Panc1 (cell line): ENCODE measurements around the gene TENT5C. TPM values are rescaled to one million over a fixed set of nuclear protein-coding genes. Genes with fewer than 3 reads are reported as not detected.

Source experiments
- ATAC-seq: fragments of 200-7000 bp; cut with Tn5 transposase; 2 replicates; pipeline ENCODE4 v1.9.1; 2020; ENCODE audit warnings: mild to moderate bottlenecking, moderate library complexity
- BruUV-seq: library from RNA; stranded (reverse); fragments of 400-500 nt; replicated peaks from 2 replicates; lab custom pipeline; 2021; lab: Mats Ljungman, UMichigan
- CTCF ChIA-PET: fragments of 300-600 bp; sonication (Branson Sonifier 250); formaldehyde crosslinking; loops from one replicate; lab custom pipeline; 2022; ENCODE audit warnings: antibody characterized with exemption; lab: Charles Lee
- POLR2A ChIA-PET: fragments of 300-600 bp; sonication (Branson Sonifier 250); formaldehyde crosslinking; loops from one replicate; lab custom pipeline; 2022; ENCODE audit warnings: antibody characterized with exemption; lab: Charles Lee
- DNase-seq: peaks from one replicate; pipeline ENCODE4 v3.0.0-alpha.2; 2010; ENCODE audit warnings: low read depth, low spot score
- H3K27ac ChIP-seq: 2 replicates; pipeline ENCODE4 v1.5.1; 2011; ENCODE audit warnings: mild to moderate bottlenecking, low read length, inconsistent platforms
- H3K27me3 ChIP-seq: fragments of 200-500 bp; sonication (Bioruptor generic); 2 replicates; pipeline ENCODE4 v1.6.0; 2014; ENCODE audit warnings: low read length, inconsistent platforms; ENCODE audit not compliant: control insufficient read depth, insufficient read depth
- H3K36me3 ChIP-seq: fragments of 200-500 bp; sonication (Bioruptor generic); 2 replicates; pipeline ENCODE4 v1.5.1; 2014; ENCODE audit warnings: inconsistent platforms, mild to moderate bottlenecking, low read length, moderate library complexity; ENCODE audit not compliant: control insufficient read depth, insufficient read depth
- H3K4me1 ChIP-seq: 2 replicates; pipeline ENCODE4 v1.5.1; 2011; ENCODE audit warnings: inconsistent platforms, mild to moderate bottlenecking, low read length, moderate library complexity; ENCODE audit not compliant: control insufficient read depth, insufficient read depth
- H3K4me3 ChIP-seq, 2 experiments: 2 replicates each; pipeline ENCODE4 v1.5.1; 2011 to 2012; ENCODE audit warnings: low read depth in 2 of 2, low read length in 2 of 2, mild to moderate bottlenecking in 2 of 2, inconsistent platforms in 1 of 2, moderate library complexity in 1 of 2
- H3K9me3 ChIP-seq: fragments of 200-500 bp; sonication (Bioruptor generic); 2 replicates; pipeline ENCODE4 v1.5.1; 2014; ENCODE audit warnings: low read depth, mild to moderate bottlenecking, inconsistent platforms, low read length, moderate library complexity; ENCODE audit not compliant: control insufficient read depth, insufficient read depth
- POLR2AphosphoS5 ChIP-seq: IDR thresholded peaks from 2 replicates; pipeline ENCODE4 v1.6.1; 2012; ENCODE audit warnings: mild to moderate bottlenecking, low read depth, low read length, moderate library complexity
- SIN3A ChIP-seq: IDR thresholded peaks from 2 replicates; pipeline ENCODE4 v1.6.1; 2012; ENCODE audit warnings: low read depth, mild to moderate bottlenecking, low read length, moderate library complexity, borderline replicate concordance; ENCODE audit not compliant: insufficient read depth
- TCF7L2 ChIP-seq: IDR thresholded peaks from 2 replicates; pipeline ENCODE4 v1.6.1; 2011; ENCODE audit warnings: mild to moderate bottlenecking, low read depth, low read length, inconsistent platforms
- in situ Hi-C: cut with HindIII; loops from 2 replicates; pipeline ENCODE4 v1.10.0; 2016; ENCODE audit warnings: low sequenced_read_pairs, low pct_unique_long_range_greater_than_20kb
- intact Hi-C: fragments of 100-400 bp; cut with micrococcal nuclease; formaldehyde crosslinking; loops from one replicate; pipeline ENCODE4 v1.10.0; 2022; ENCODE audit not compliant: unreplicated experiment
- total RNA-seq: library from RNA; stranded (reverse); gene quantifications from one replicate; pipeline ENCODE4 v1.2.1, GENCODE V29; 2021; ENCODE audit not compliant: unreplicated experiment
- TF ChIP-seq, protein P1 (sequence below), 2 experiments: IDR thresholded peaks; 2 replicates each; pipeline ENCODE4 v1.6.1; 2011 to 2012; ENCODE audit warnings: low read depth in 2 of 2, control low read depth in 1 of 2, low read length in 1 of 2, mild to moderate bottlenecking in 1 of 2, moderate library complexity in 1 of 2; ENCODE audit not compliant: insufficient read depth in 1 of 2
- TF ChIP-seq, protein P2 (sequence below): fragments of 450-650 bp; IDR thresholded peaks from 2 replicates; pipeline ENCODE4 v1.5.1; 2017; ENCODE audit warnings: mild to moderate bottlenecking

TENT5C gene
- total RNA-seq, 1 experiment from 2014 or later: 8.9 TPM

DNA sequence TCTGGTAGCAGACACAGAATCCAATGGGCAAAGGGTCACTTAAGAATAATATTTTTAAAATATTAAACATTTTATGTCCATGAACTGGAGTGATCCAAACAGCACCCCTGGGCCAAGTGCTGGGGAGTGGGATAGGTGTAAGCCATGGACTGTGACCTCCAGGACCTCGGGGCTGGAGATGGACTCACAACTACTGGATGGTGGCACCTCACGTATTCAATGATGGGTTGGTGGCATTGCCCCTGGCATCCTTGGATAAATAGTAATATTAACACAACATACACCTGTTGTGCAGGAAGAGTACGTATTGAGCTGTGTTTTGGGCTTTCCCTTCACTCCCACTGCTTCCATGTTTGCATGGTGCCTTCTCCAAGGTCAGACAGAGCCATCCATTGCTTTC lies 39.3 kb upstream of the TENT5C start:
- Histone ChIP-seq H3K9me3 (no peaks in the 10 kb centered on the region), H3K4me1 (no peaks in the 10 kb centered on the region), H3K4me3 (no peak overlapping the region), H3K27ac (no peak overlapping the region), H3K36me3 (no peaks in the 10 kb centered on the region), H3K27me3 (no peaks in the 10 kb centered on the region)
- no peak for ATAC-seq
- ChIA-PET CTCF (no interaction called here), POLR2A (no interaction called here)
- no TSS peak for BruUV-seq
- intact Hi-C loops (no loop called here), in situ Hi-C loops (no loop called here)
- DNase-seq: no peak
- TF ChIP-seq SIN3A: no peak
- TF ChIP-seq TCF7L2: no peak

DNA sequence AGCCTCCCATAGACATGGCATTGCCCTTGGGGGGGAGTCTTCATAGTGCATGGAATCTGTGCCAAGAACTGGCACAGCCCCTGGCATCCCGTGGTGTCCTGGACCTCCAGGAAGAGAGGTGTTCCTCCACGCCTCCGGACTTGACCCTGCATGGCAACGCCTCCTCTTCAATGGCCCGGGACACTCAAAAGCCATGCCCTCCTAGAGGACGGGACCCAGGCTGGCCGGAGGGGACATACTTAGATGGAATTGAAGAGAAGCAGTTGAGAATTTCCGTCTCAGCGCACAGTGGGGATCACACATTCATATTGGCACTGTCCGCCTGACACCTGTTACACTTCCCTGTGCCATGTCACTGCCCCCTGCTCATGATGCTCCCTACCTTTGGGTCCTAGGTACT lies 38.4 kb upstream of the TENT5C start:
- ChIA-PET CTCF (no interaction called here), POLR2A (no interaction called here)
- H3K27me3 ChIP-seq: no peaks in the 10 kb centered on the region
- H3K27ac ChIP-seq: no peak overlapping the region
- in situ Hi-C loops (no loop called here), intact Hi-C loops (no loop called here)
- no peak for ATAC-seq
- no peak overlapping the region for H3K4me3 ChIP-seq
- no peak for DNase-seq
- TF ChIP-seq, protein P1, sequence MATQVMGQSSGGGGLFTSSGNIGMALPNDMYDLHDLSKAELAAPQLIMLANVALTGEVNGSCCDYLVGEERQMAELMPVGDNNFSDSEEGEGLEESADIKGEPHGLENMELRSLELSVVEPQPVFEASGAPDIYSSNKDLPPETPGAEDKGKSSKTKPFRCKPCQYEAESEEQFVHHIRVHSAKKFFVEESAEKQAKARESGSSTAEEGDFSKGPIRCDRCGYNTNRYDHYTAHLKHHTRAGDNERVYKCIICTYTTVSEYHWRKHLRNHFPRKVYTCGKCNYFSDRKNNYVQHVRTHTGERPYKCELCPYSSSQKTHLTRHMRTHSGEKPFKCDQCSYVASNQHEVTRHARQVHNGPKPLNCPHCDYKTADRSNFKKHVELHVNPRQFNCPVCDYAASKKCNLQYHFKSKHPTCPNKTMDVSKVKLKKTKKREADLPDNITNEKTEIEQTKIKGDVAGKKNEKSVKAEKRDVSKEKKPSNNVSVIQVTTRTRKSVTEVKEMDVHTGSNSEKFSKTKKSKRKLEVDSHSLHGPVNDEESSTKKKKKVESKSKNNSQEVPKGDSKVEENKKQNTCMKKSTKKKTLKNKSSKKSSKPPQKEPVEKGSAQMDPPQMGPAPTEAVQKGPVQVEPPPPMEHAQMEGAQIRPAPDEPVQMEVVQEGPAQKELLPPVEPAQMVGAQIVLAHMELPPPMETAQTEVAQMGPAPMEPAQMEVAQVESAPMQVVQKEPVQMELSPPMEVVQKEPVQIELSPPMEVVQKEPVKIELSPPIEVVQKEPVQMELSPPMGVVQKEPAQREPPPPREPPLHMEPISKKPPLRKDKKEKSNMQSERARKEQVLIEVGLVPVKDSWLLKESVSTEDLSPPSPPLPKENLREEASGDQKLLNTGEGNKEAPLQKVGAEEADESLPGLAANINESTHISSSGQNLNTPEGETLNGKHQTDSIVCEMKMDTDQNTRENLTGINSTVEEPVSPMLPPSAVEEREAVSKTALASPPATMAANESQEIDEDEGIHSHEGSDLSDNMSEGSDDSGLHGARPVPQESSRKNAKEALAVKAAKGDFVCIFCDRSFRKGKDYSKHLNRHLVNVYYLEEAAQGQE (IDR thresholded peaks at IDR 0.05; ENCODE audit: insufficient read depth in 1 of 2, low read depth in 2 of 2, low read length in 1 of 2): no peak
- TF ChIP-seq, protein P2, sequence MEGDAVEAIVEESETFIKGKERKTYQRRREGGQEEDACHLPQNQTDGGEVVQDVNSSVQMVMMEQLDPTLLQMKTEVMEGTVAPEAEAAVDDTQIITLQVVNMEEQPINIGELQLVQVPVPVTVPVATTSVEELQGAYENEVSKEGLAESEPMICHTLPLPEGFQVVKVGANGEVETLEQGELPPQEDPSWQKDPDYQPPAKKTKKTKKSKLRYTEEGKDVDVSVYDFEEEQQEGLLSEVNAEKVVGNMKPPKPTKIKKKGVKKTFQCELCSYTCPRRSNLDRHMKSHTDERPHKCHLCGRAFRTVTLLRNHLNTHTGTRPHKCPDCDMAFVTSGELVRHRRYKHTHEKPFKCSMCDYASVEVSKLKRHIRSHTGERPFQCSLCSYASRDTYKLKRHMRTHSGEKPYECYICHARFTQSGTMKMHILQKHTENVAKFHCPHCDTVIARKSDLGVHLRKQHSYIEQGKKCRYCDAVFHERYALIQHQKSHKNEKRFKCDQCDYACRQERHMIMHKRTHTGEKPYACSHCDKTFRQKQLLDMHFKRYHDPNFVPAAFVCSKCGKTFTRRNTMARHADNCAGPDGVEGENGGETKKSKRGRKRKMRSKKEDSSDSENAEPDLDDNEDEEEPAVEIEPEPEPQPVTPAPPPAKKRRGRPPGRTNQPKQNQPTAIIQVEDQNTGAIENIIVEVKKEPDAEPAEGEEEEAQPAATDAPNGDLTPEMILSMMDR: no peak
- TF ChIP-seq POLR2AphosphoS5: no peak
- no peak for TF ChIP-seq SIN3A
- no peak for TF ChIP-seq TCF7L2
- BruUV-seq: no TSS peak
- H3K4me1 ChIP-seq: no peaks in the 10 kb centered on the region
- H3K36me3 ChIP-seq: no peaks in the 10 kb centered on the region
- no peaks in the 10 kb centered on the region for H3K9me3 ChIP-seq

DNA sequence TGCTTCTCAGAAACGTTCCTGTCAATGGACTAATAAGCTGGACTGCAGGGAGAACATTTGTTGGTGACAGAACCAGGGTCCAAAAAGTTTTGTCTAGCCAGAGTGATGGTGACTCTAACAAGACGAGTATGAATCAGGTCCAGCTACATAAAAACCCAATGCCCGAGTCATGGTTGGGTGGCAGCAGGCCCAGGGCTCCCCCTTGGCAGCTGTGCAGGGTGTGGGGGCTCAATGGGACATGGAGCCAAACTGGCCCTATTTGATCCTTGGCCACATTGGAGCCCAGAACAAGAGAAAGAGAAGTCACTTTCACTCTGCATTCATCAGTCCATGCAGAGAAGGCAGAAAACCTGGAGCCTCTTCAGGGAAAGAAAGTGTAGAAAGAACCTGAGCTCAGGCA lies 37.9 kb upstream of the TENT5C start:
- H3K9me3 ChIP-seq: no peaks in the 10 kb centered on the region
- in situ Hi-C loops (no loop called here), intact Hi-C loops (no loop called here)
- DNase-seq (no peak), ATAC-seq (no peak)
- ChIA-PET POLR2A (no interaction called here), CTCF (no interaction called here)
- H3K27me3 ChIP-seq: no peaks in the 10 kb centered on the region
- no peak overlapping the region for H3K4me3 ChIP-seq
- no peaks in the 10 kb centered on the region for H3K36me3 ChIP-seq
- no TSS peak for BruUV-seq
- TF ChIP-seq POLR2AphosphoS5 (no peak), TCF7L2 (no peak), SIN3A (no peak)
- TF ChIP-seq, protein P2: no peak
- TF ChIP-seq, protein P1 (IDR thresholded peaks at IDR 0.05; ENCODE audit: insufficient read depth in 1 of 2, low read depth in 2 of 2, low read length in 1 of 2): no peak
- no peaks in the 10 kb centered on the region for H3K4me1 ChIP-seq
- no peak overlapping the region for H3K27ac ChIP-seq
